ENCODE results near the gene DOC2A.

The DOC2A gene

DNA sequence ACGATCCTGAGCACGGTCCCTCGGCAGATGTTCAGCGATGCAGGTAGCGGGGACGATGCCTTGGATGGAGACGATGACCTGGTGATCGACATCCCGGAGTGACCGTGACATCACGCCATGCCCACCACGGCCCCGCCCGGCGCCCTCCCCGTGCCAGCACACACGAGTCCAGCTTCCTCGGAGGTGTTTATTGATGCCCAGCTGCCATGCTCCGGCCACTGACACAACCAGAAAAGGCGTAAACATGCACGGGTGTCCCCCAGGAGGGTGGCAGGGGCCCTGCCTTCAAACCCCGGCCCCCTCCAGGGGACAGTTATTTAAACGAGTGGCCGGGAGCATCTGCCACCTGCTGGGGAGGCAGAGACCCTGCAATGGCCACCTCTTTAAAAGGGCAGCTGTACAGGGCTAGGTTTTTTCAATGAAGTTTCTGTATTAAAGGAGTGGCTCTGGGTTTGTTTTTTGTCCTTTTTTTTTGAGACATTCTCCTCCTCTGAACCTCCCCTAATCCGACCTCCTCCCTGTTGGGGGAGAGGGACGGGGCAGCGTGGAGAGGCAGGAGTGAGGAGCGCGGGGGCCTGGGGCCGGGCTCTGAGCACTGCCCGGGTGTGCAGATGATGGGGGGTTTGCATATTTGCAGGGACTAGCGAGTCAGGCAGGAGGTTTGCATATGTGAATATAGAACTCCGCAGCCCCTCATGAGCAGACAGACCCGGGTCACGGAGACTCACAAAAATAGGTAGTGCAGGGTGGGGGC is 5.3 kb downstream of the DOC2A start:
- no peaks in the 10 kb centered on the region for H3K9me3 Mint-ChIP-seq
- H3K4me3 Mint-ChIP-seq = no peak overlapping the region
- peaks cover 30% of the 10 kb centered on the region for H3K27me3 Mint-ChIP-seq
- H3K27ac Mint-ChIP-seq = peak overlapping the region; percentile 11
- peaks cover 12% of the 10 kb centered on the region for H3K36me3 Mint-ChIP-seq
- peak; percentile 60 for DNase-seq
- H3K4me1 Mint-ChIP-seq = peaks cover 5% of the 10 kb centered on the region
- CTCF ChIA-PET = interaction anchor here (0.7 to 2.3 kb wide), 9 partner anchors 10 to 305 kb away, joined by 3 to 14 read pairs (median 3); partner anchors contain the start of genes INO80E and KCTD13

DNA sequence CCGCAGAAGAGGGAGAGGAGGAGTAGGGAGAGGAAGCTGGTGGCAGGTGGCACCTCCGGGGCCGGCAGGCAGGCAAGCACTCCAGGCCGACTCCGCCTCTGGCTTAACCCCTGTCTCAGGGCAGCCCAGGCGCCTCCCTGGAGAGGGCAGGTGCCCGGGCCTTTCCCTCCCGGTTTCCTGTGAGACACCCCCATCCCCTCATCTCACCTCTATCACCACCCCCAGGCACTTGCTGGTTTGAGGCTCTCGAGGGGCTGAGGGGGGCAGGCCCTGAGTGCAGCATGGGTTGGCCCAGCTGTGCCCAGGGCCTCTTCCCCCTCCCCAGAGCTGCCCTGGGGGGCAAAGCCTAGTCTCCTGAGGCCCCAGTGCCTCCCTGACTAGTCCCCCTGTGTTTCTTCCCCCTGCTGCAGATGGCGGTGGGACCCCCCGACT is 6.0 kb downstream of the DOC2A start:
- Mint-ChIP-seq H3K36me3 (peaks cover 12% of the 10 kb centered on the region), H3K27me3 (peaks cover 23% of the 10 kb centered on the region), H3K9me3 (no peaks in the 10 kb centered on the region), H3K4me3 (no peak overlapping the region), H3K4me1 (no peaks in the 10 kb centered on the region), H3K27ac (no peak overlapping the region)
- no peak for DNase-seq
- CTCF ChIA-PET = interaction anchor here (1.1 to 2.3 kb wide), 6 partner anchors 9 to 305 kb away, joined by 3 to 14 read pairs (median 4); partner anchors contain the start of genes INO80E and KCTD13

DNA sequence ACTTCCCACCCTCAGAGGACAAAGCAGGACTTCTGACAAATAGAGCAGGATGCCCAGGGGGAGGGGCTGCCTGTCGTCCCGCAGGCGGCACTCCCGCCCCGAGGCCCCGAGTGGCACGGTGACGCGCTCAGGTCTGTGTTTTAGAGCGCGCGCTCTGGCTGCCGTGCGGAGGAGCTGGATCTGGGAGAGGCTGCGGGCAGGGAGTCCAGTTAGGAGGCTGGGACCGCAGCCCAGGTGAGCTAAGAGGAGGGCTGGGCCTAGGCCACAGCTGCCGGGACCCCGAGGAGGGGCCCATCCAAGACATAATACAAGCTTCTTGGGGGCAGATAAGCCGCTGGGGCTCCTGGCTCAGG is 6.4 kb downstream of the DOC2A start:
- Mint-ChIP-seq H3K4me3 (no peak overlapping the region), H3K9me3 (no peaks in the 10 kb centered on the region), H3K27ac (peak overlapping the region; percentile 45), H3K4me1 (no peaks in the 10 kb centered on the region), H3K36me3 (peaks cover 12% of the 10 kb centered on the region), H3K27me3 (peaks cover 19% of the 10 kb centered on the region)
- CTCF ChIA-PET = interaction anchor here (1.4 to 2.3 kb wide), 3 partner anchors 8 to 304 kb away, joined by 3 to 14 read pairs (median 9); partner anchors contain the start of gene INO80E
- DNase-seq = no peak

DNA sequence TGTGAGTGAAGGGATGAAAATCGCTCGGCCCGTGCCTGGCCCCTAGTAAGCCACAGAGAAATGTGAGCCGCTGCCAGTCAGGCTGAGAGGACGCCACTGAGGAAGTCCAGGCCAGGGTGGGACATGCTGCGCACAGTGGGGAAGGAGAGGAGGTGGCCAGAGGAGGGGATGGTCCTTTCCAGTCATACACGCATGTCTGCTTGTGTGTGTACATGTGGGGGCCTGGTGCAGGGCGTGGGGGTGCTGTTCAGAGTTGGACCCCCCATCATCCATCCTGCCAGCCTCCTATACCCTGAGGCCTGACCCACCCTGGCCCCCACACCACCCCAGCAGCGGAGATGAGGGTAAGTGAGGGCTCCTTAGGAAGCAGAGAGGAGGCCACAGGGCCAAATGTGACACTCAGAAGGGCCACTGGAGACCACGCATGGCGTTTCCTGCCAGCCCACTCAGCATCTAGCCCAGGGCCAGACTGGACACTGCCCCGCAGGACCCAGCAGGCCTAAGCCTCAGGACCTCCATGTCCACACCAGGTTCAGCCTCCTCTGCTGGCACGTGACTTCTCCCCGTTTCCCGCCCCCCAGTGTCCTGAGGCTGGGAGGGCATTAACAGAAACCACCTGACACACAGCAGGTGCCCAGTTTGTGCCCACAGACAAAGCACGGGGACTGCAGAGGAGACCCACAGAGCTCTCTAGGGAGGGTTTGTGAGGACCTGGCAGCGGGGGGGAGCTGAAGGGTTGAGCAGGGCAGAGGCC is 7.0 kb downstream of the DOC2A start:
- no peaks in the 10 kb centered on the region for H3K4me1 Mint-ChIP-seq
- peaks cover 14% of the 10 kb centered on the region for H3K27me3 Mint-ChIP-seq
- no peak overlapping the region for H3K4me3 Mint-ChIP-seq
- peaks cover 15% of the 10 kb centered on the region for H3K36me3 Mint-ChIP-seq
- H3K9me3 Mint-ChIP-seq = no peaks in the 10 kb centered on the region
- H3K27ac Mint-ChIP-seq = peak overlapping the region; percentile 45
- CTCF ChIA-PET = interaction anchor here (1.4 to 2.3 kb wide), 3 partner anchors 8 to 304 kb away, joined by 3 to 14 read pairs (median 9); partner anchors contain the start of gene INO80E
- DNase-seq = no peak

DNA sequence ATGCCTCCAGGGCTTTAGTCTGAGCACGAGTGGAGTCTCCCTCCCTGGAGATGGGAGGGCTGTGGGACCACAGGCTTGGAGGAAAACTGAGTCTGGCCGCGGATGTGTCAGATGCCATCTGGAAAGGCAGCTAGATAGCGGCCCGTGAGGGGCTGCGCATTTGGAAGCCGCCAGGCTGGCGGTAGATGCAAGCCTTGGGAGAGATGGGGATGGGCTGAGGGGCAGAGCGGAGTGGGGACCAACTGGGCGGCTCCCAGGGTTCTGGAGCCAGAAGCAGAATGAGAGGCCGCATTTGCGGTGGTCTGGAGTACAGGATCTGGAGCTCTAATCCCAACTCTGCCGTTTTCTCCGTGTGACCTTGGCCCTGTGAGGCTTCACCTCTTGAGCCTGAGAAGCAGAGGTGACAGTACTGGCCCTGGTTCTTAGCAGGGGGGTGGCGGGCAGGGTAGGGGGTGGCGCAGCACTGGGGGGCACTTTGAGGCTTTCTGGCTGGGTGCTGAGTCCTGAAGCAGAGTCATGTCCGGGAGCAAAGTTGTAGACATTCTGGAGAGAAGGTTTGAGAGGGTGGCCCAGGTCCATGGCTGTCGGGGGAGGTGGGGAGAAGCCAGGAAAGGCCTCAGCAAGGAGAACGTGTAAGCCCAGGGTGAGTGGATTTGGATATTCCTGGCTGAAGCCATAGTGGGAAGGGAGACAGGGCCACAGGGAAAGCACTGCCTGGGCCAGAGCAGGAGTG is 8.0 kb downstream of the DOC2A start:
- CTCF ChIA-PET = no interaction called here
- Mint-ChIP-seq H3K4me1 (peaks cover 8% of the 10 kb centered on the region), H3K36me3 (peaks cover 23% of the 10 kb centered on the region), H3K27me3 (peaks cover 3% of the 10 kb centered on the region), H3K9me3 (no peaks in the 10 kb centered on the region), H3K4me3 (no peak overlapping the region), H3K27ac (no peak overlapping the region)
- DNase-seq = no peak

DNA sequence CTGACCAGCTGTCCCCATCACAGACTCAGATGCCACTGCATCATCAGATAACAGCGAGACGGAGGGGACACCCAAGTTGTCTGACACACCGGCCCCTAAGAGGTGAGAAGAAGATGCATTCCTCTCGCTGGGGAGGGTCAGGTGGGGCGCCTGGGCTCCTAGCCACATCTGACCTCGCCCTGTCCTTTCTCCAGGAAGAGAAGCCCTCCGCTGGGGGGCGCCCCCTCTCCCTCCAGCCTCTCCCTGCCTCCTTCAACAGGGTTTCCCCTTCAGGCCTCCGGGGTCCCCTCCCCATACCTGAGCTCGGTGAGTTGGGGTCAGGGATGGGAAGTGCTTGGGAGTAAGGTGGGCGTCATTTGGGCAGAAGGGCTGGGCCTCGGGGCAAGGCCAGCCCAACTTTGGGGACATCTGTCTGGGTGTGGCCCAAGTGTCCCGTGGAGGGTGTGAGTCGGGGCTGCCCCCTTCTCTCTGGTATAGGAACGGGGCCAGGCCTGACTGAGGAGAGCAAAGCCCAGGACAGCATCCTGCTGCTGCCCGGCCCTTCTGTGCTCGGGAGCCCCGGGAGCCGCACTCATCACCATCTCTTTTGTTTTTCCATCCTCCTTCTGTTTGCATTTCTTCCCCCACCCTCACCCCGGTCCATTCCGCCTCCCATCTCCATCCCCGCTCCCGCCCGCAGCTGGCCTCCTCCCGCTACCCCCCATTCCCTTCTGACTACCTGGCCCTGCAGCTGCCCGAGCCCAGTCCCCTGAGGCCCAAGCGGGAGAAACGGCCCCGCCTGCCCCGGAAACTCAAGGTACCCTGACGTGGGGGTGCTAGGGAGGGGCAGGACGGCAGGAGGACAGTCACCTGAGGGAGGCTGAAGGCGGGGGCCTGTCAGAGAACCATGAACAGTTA is 9.8 kb downstream of the DOC2A start:
- peaks cover 21% of the 10 kb centered on the region for H3K4me1 Mint-ChIP-seq
- no peaks in the 10 kb centered on the region for H3K9me3 Mint-ChIP-seq
- H3K27me3 Mint-ChIP-seq = no peaks in the 10 kb centered on the region
- peaks cover 30% of the 10 kb centered on the region for H3K36me3 Mint-ChIP-seq
- DNase-seq = no peak
- no peak overlapping the region for H3K4me3 Mint-ChIP-seq
- CTCF ChIA-PET = no interaction called here
- H3K27ac Mint-ChIP-seq = no peak overlapping the region

DNA sequence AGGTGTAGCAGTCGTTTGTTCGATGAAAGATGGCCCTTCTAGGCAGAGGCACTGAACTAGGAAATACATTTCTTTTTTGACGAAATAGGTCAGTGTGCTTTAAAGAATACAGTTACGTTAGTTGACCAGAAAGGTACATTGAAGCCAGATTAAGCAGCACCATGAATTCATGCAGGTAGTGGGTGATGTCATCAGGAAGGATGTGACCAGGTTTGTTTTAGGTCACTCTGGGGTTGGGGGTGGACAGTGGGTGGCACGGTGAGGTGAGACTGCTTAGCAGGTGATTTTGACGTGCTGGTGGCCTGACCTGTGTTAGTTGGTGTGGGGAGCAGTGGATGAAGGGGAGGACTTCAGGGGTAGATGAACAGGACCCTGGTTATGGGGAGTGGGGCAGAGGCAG is 11.2 kb downstream of the DOC2A start:
- H3K27ac Mint-ChIP-seq = no peak overlapping the region
- CTCF ChIA-PET = no interaction called here
- H3K27me3 Mint-ChIP-seq = no peaks in the 10 kb centered on the region
- no peak for DNase-seq
- no peak overlapping the region for H3K4me3 Mint-ChIP-seq
- no peaks in the 10 kb centered on the region for H3K9me3 Mint-ChIP-seq
- H3K36me3 Mint-ChIP-seq = peaks cover 35% of the 10 kb centered on the region
- peaks cover 28% of the 10 kb centered on the region for H3K4me1 Mint-ChIP-seq

DNA sequence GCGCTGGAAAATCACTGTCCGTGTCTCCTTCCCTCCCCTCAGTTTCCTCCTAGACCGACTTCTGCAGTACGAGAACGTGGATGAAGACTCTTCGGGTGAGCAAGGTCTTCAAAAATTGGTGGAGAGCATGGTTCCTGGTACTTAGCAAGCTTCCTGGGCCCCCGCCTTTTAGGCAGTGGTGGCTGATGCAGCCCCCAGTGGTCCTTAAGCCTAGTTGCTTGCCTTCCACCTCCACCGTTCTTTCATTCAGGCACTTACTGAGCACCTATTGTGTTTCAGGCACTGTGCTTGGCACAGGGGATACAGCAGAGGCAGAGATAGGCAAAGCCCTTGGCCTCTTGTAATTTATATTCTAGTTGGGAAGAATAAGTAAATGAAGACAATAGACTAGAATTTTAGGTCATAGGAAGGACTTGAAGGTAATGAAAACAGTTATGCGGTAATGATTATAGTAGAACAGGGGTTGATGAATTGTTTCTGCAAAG is 14.0 kb downstream of the DOC2A start:
- no peaks in the 10 kb centered on the region for H3K9me3 Mint-ChIP-seq
- H3K36me3 Mint-ChIP-seq = peaks cover 38% of the 10 kb centered on the region
- H3K4me3 Mint-ChIP-seq = peak overlapping the region; percentile 93
- CTCF ChIA-PET = interaction anchor here (1.2 to 1.3 kb wide), 2 partner anchors 36 to 297 kb away, joined by 3 to 5 read pairs; no protein-coding TSS in a partner anchor
- peaks cover 40% of the 10 kb centered on the region for H3K4me1 Mint-ChIP-seq
- H3K27me3 Mint-ChIP-seq = no peaks in the 10 kb centered on the region
- H3K27ac Mint-ChIP-seq = peak overlapping the region; percentile 98
- no peak for DNase-seq

DNA sequence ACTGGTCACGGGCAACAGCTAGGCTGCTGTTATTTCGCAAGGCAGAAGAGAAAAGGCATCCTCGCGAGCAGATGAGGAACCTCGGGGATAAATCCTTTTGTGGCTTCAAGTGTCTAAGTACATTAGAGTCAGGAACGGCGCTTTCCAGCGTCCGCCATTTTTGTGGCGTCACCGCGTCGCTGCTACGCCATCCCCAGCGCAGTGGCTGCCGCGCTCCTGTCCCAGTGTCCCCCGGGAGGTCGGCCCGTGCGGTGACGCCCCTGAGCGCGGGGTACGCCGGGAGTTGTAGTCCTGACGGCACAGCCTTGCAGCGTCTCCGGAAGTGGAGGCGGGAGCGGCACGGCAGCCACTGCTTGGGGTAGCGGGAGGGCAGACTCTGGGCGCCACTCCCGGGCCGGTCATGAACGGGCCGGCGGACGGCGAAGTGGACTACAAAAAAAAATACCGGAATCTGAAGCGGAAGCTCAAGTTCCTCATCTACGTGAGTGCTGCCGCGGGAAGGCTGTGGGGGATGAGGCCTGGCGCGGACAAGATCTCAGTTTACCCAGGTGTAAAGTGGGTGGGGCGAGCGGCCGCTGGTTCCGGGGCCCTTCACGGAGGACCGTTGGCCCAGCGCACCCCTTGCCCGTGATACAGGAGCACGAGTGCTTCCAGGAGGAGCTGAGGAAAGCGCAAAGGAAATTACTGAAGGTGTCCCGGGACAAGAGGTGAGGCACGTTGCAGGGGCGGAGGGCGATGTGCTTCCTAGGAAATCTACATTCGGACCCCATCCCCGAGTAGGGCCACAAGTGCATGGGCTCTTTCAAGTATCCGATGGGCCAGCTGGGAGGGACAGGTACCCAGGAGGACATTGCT is 14.7 kb downstream of the DOC2A start, which contains the start of gene INO80E:
Gene INO80E (plus strand): TSS at position 331 of the 855 bp plus-strand sequence. CDS start 70 bp downstream, at position 401.
- Mint-ChIP-seq H3K36me3 (peaks cover 40% of the 10 kb centered on the region), H3K27me3 (no peaks in the 10 kb centered on the region), H3K9me3 (no peaks in the 10 kb centered on the region), H3K4me1 (peaks cover 40% of the 10 kb centered on the region), H3K4me3 (peak within 1 kb of the TSS; percentile 93), H3K27ac (peak within 1 kb of the TSS; percentile 98)
- DNase-seq = peak; percentile 100
- CTCF ChIA-PET = interaction anchor here (0.6 to 1.3 kb wide), 3 partner anchors 8 to 296 kb away, joined by 3 to 5 read pairs (median 3); no protein-coding TSS in a partner anchor

DNA sequence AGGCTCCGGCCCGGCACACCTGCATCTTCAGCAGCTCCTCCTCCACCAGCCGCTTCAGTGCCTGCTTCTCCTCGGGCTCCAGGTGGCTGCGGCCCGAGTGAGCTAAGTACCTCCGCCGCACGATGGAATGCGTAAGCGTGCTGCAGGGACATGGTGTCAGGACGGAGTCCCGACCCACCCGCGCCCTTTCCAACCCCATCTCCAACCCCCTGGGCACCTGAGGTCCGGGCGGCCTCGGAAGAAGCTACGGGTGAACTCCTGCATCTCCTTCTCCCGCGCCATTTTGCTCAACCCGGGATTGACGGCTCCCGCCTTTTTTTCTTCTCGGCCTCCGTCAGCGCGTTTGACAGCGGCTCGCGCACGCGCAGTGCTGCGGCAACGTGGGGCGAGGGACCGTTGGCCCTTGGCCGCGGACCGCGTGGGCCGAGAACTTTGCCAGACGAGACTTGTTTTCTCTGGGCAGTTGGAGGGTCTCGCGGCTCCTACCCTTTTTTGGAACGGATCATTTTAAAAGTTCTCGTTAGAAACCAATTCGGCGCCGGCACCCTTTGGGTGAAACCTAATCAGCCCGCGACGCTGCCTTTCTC is 15.4 kb downstream of the DOC2A start, which contains the start of gene HIRIP3:
Gene HIRIP3 (minus strand): TSS at position 294 of the 587 bp plus-strand sequence. CDS start 12 bp downstream, at position 282.
- peak; percentile 91 for DNase-seq
- peaks cover 42% of the 10 kb centered on the region for H3K36me3 Mint-ChIP-seq

DNA sequence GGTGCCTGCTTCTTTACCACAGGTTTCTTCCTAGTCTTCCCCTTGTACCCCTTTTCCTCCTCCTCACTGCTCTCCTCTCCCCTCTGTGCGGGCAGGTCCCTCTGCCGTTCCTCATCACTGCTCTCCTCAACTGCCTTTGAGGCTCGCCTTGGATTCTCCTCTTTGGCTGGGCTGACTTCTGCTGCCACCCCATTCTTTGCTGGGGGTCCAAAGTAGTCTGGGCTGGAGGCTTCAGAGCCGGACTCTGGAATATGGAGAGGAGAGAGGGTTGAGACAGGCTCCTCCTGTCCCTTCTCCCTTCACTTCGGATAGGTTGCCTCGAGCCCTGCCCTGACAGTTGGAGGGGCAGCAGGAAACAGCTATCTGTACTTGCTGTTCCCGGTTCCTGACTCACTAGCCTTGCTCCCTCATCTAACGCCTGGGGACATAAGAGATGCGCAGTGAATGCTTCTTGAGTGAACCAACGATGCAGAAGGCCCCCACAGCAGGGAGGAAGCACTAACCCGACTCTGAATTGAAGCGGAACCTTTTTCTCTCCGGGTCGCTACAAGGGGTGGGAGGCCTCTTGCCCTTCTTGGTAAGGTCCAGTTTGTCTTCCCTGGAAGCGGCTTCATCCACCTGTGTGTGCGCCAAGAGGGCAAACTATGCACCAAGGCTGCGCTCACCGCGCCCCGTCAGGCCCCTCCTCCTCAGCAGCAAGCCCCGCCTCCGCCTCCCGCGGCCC is 16.1 kb downstream of the DOC2A start:
- CTCF ChIA-PET = no interaction called here
- Mint-ChIP-seq H3K4me1 (peaks cover 40% of the 10 kb centered on the region), H3K27ac (peak overlapping the region; percentile 98), H3K36me3 (peaks cover 47% of the 10 kb centered on the region), H3K27me3 (no peaks in the 10 kb centered on the region), H3K4me3 (peak overlapping the region; percentile 93), H3K9me3 (no peaks in the 10 kb centered on the region)
- DNase-seq = peak; percentile 86

More for the DNA sequence above, 15.4 kb downstream of the DOC2A start, which contains the start of gene HIRIP3:
- no peaks in the 10 kb centered on the region for H3K27me3 Mint-ChIP-seq
- H3K27ac Mint-ChIP-seq = peak within 1 kb of the TSS; percentile 98
- peaks cover 40% of the 10 kb centered on the region for H3K4me1 Mint-ChIP-seq
- H3K4me3 Mint-ChIP-seq = peak within 1 kb of the TSS; percentile 93
- no peaks in the 10 kb centered on the region for H3K9me3 Mint-ChIP-seq
- CTCF ChIA-PET = interaction anchor here (0.6 kb wide), 1 partner anchor 9 kb away, joined by 3 read pairs; no protein-coding TSS in a partner anchor

Data from activated naive CD4-positive, alpha-beta T cell treated with anti-CD3 and anti-CD28 coated beads, Interleukin-2, amount 10 ng/mL, durations not matched to agents 7 days and 5 days (primary cell).